Measurements from ENCODE around the gene UGT1A8.

Gene UGT1A8

DNA sequence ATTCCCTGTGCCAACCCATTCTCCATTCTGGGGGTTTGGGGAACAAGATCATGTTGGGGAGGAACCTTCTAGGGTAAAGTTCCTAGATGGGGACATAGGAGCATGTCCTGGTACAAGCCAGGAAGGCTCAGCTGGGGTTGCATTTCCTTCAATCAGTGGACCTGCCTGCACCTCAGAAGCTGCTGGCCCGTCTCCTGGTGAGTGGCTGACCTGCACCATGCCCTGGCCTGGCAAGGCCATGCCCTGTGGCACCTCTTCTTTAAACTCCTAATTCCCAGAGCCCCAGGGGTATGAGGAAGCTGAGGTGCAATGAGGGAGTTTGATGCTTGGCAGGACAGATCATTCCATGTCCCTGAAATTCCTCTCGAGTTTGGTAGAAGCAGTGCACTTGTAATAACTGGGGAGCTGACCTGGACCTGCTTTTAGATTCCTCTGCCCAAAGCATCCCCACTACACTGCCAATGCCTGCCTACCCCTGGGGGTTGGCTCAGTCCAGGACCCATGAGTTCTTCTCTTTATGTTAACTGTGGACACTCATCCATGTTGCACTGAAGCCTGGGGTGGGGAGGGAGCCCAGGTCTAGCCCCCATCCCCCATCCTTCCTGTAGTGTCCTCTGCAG lies 186.0 kb downstream of the UGT1A8 start:
- FAIRE-seq, result no peak

DNA sequence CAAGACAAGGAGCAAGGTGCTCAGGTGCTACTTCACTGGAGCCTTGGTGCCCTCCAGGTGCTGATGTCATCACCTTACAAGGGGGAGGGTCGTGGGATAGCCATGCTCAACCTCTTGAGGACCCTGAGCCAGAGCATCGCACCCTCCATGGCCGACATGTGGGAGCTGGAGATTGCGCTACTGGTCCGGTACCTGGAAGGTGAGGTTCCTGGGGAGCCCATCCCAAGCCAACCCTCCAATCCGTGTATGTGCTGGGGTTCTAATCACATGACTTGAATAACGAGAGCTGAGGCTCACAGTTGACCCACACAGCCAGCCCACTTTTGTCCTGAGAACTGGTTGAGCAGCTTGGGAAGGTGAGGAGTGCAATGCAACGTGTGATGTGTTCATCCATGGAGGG lies 186.6 kb downstream of the UGT1A8 start:
- no peak for FAIRE-seq

DNA sequence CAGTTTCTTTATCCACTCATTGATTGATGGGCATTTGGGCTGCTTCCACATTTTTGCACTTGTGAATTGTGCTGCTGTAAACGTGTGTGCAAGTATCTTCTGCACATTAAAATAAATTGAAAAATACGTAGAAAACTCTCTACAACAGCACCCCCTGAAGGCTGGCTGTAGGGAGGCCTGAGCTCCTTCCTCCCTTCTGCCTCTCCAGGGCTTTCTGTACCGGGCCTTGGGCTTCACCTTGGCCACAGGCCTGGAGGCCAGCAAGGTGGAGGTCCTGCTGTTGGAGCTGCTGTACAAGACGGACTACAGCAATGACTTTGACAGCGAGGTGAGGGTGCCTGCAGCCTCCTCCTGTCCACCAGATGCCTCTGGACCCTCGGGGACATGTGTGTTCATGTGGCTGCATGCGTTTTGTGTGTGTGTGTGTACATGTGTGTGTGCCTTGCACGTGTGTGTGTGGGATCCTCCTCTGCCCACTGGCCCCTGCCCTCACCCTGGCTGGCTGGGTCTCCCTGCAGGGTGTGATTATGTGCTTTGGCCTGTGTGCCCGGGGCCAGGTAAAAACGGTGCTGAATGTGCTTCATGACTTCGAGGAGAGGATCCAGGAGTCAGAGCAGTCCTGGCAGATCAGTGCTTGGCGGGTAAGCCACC lies 189.9 kb downstream of the UGT1A8 start:
- FAIRE-seq, result no peak

DNA sequence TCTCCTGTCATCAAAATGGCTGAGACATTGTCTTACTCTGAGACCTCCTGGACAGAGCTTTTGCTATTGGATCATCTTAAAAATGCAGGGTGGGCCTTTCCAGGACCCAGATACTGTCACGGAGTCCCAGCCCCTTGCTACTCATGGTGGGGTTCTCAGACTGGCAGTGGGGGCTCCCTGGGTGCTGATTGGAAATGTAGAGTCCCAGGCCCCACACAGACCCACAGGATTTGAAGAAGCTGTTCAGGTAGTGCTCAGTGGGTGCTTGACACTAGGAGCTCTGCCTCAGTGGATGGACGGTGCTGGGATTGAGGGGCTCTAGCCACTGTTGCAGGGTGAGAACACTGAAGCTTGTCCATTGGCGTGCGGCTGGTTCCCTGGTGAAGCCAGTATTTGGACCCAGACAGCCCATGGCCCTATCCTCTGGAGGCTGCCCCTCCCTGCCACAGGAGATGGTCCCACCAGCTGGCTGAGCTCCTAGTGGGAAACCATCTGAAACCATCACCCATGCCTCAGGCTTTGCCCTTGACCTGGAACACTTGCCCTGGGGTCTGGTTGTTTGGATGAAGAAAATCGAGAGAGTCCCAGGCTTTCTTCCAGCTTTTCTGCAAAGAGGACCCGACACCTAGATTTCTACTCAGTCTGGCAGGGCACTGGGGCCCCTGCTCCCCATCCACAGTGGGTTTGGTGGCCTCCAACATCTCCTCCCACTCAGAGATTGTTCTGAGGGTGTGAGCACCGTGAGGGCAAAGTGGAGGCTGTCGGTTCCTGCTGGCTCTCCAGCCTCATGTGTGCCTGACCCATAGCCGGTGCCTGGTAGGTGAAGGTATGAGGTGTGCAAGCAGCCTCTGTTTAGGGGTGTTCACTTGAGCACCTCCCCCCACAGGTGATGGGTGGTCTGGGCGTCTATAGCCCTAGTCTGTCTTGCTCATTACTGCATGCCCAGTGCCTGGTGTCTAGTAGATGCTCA lies 190.8 kb downstream of the UGT1A8 start:
- no peak for FAIRE-seq

DNA sequence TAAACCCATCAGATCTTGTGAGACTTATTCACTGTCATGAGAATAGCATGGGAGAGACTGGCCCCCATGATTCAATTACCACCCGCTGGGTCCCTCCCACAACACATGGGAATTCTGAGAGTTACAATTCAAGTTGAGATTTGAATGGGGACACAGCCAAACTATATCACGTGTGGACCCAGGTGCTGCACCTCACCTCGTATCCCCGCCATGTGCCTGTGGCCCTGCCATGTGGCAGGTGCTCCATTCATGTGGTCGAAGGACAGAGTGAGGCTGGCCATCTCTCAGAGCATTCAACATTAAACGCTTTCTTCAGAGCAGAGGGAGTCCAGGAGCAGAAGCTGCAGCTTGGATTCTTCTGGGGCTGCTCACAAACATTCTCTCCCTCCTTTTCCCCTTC lies 193.0 kb downstream of the UGT1A8 start:
- FAIRE-seq, result no peak

DNA sequence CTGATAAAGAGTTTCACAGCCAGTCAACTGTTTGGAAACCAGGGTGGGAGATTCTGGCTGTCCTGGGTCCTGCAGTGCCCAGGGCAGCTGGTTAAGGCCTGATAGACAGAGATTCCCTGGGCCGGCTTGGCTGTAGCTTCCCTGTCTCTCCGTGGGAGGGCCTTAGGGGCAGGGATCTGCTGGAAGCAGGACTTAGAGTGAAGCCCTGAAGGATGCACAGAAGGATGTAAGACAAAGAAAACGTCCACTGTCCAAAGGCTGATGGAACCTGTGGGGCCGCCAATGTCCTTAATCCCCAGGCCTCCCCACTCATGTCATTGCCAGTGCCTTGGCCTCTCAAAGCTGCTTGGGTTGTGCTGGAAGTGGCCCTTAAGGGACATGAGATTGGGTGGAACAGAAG lies 193.7 kb downstream of the UGT1A8 start:
- no peak for FAIRE-seq

DNA sequence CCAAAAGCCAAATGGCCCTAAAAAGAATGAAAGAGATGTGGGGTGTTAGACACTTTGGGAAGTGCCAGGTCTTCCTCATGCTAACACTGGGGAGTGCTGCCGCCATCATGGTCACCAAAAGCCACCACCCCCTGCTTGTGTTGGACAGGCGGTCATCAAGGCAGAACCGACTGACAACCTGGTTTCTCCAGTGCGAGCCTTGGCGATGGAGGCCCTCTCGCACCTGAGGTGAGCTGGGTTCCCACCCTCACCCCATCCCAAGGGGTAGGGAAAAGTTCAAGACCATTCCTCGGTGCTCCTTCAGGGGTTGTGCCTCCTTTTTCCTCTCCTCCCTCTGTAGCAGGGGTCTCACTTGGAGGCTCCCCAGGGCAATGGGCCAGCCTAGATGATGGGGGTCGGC lies 194.3 kb downstream of the UGT1A8 start:
- FAIRE-seq, result no peak

DNA sequence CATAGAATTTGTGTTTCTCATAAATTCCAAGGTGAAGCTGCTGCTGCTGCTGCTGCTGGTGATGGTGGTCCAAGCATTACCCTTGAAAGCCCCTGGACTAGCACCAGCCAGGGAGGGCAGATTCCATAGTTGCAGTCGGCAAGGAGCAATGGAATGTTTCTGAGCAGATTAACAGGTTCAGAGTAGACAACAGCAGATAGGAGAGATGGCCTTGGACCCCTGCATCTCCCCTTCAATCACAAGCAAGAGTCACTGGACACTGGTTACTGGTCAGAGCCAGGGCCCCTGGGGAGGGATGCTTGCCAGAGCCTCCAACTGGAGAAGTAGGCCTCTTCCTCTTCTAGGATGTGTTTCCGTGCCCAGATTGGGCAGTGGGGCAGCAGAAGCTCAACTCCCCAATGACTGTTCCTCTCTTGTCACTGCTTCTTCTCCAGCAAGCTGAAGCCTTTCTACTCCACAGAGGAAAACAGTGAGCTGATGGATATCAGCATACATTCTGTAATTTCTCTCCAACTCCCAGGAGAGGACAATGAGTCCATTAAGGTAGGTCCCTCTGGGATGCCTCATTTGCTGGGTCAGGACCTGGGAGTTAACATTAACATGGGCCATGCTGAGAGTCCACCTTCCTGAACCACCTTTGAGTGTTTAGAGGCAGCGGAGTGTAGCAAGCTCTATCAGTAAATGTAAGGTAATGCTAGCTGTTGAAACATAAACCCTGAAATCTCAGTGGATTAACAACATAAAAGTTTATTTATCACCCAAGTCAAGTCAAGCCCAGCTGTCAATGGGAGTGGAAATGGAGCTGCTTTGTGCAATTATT lies 196.0 kb downstream of the UGT1A8 start:
- FAIRE-seq, result no peak

DNA sequence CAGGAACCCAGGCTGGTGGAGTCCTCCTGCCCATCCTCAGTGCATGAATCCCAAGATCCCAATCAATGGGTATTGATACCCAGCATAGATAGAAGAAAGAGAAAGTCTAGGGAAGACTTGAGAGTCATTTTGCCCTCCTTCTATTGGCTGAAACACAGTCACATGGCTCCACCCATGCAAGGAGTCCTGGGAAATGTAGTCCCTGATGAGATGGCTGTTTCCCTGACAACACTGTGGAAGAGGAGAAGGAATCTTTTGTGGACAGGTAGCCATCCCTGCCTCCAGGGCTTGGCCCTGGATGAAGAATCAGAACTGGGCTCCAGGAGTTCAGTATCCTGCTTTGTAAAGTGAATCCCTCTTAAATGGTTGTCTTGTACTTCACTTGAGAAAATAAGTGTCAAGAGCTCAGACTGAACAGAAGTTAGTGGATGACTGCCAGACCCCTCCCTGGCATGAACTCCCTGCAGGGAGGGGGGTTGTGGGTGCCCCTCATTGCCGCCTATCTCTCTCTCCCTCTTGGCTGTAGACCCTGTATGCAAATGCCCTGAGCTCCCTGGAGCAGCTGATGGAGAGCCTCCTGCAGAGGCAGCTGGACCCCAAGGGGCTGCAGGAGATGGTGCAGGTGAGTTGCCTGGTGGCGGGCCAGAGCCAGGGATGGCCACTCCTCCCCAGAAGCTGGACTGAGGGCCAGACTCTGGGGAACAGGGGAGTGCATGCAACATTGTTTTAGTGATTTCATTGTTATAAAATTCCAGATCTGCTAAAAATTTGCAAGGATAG lies 196.8 kb downstream of the UGT1A8 start:
- FAIRE-seq, result no peak

DNA sequence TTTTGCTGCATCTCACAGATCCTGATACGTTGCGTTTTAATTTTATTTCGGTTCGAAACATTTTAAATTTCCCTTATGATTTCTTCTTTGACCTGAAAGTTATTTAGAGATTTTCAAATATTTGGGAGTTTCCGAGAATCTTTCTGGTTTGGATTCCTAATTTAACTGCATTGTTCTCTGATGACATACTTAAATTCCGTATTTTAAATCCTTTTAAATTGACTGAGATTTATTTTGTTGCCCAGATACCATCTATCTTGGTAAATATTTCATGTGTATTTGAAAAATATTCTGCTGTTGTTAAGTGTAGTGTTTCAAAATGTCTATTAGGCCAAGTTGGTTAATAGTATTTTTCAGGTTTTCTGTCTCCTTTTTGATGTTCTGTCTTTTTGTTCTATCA lies 198.4 kb downstream of the UGT1A8 start:
- no peak for FAIRE-seq

DNA sequence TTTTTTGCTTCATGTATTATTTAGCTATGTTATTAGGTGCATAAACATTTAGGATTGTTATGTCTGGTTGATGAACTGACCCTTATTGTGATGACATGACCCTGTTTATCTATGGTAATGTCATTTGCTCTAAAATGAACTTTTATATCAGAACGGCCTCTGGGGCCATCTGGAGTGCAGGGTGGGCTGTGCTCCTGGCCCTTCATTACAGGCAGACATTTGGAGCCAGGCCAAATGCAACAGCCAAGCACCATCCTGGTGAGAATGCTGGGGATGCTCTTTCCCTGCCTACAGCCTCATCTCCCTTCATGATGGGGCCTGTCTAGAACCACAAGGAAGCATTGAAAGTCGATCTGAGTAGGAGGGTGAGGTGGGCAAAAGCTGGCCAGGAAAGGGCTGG lies 198.9 kb downstream of the UGT1A8 start:
- FAIRE-seq, result no peak

DNA sequence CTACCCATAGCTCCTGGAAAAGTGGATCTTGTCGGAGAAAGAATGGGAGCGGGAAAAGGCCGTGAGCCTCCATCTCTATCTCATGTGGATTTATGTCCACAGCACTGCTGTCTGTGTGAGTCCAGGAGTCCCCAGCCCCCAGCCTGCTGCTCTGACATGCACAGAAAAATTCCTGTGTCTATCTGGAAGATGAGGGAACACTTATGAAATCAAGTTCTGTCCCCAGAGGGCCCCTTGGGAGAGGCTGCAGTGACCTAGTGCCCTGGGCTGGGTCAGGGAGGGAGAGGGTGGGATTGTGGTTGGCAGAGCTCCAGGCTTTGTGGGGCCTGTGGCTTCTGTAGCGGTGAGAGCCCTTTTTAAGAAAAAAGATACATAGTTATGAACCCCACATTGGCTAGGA lies 199.3 kb downstream of the UGT1A8 start:
- no peak for FAIRE-seq

DNA sequence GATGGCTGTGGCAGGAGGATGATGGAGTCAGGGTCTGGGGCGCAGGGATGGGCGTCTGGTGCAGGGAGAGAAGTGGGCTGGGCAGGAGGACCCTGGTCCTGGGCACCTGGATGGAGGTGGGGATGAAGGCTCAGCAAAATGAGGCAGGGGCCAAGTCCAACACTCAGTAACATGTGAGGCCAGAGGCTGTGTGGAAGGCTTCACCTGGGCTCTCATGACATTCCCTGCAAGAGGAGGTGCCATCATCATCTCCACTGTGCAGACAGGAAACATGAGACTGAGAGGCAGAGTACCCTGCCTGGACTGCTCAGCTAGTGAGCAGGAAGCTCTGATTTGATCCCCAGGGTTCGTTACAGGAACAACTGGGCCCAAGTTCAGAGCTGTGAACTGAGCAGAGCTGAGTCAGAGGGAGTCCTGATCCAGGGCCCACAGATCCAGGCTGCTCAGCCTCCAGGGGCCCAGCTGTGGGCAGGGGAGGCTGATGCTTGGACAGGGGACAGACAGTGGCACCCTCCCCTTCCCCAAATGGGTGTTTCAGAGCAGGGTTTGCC lies 200.0 kb downstream of the UGT1A8 start:
- FAIRE-seq, result no peak

DNA sequence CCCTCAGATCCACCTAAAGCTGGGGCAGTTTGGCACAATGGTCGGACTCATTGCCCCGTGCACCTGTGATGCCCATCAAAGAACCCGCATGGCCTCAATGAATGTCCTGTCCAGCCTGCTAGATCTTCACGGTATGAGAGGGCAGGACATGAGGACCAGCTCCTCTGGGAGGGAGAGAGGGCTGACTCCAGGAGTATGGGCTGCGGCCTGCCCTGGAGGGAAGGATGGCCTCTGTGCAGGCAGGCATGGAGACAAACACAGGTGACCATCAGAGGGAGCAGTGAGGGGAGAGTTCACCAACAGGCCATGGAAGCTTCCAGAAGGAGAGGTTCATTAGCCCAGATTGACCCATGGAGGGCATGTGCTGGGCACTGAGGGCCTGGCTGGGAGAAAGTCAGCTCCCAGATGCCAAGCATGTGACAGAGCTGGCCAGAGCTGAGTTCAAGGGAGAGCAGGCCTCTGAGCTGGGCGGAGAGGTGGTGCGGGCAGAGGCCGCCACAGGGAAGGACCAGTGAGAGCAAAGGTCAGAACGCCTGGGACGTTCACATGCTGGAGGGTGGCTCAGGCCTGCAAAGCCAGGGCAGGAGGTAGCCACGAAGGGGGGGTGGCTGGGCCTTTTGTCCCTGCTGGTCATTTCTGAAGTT lies 200.7 kb downstream of the UGT1A8 start:
- FAIRE-seq, result no peak

DNA sequence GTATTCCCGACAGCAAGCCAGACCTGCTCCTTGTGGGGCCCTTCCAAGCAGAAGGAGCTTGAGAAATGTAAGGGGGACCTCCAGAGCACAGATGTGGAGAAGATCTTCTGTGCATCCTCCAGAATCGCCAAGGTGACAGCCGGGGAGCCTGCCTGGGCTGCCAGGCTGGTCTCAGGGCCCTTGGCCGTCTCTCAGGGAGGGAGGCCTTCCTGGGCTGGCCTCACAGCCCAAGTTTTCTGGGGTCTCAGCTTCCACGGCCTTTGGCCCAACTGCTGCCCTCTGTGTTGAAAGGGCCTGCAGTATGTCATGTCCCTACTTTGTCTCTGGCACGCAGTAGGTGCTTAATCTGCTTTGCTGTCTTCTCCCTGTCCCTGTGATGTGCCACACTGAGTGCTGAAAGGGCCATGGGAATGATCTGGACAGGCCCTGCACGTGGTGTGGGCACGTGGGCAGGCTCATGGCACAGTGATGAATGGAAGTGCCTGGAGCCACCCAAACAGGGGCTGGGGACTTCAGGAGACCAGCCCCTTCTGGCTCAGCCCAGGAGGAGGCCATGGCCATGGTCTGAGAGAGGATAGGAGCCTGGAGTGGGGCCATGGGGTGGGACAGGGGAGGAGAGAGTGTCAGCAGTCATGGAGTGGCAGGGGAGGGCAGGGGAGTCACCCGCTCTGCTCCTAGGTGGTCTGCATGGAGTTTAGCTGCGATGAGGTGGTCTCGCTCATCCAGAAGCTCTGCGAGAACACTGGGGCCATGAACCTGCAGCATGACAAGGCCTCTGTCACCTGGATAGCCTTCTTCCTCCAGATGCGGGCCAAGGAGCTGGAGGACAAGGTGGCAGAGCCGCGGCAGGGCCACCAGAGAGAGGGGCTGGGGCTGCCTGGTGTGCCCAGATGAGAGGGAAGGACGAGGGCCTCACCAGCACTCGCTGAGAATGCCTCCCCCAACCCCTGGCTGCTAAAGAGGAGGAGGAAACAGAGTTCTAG lies 201.5 kb downstream of the UGT1A8 start:
- no peak for FAIRE-seq

DNA sequence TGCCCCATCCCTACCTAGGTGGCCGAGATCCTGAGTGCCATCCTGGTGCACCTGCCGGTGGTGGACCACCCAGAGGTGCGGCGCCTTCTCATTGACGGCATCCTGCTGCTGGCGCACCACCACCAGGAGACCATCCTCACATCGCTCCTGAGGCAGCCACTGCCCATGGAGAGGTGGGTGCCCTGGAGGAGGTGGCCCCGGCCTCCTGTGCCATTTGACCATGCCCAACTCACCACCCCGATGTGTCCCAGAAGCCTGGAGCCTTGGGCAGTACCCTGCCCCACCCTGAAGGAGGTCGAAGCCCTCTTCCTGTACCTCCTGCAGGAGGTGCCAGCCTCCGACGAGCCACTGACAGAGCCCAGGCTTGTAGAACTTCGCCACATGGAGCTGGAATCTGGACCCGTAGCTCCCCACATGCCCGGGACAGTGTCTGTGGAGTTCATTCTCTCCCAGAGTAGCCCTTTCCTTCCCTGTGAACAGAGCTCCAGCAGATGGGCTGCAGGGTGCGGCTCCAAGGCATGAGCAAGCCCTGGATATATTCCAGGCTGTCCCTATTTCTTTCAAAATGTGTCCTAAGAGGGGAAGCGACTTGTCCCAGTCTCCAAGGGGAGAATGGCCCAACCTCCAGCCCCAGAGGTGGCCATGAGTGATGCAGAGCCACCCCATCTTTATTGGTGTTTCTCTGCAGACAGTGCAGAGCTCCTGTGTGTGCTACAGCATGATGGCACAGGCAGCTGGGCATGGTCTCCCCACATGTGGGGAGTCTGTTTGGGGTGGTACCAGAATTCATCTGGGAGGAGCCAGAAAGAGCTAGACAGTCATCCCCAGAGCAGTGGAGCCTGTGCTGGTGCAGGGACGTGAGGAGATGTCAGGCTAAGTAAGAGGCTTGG lies 202.7 kb downstream of the UGT1A8 start:
- FAIRE-seq, result no peak

DNA sequence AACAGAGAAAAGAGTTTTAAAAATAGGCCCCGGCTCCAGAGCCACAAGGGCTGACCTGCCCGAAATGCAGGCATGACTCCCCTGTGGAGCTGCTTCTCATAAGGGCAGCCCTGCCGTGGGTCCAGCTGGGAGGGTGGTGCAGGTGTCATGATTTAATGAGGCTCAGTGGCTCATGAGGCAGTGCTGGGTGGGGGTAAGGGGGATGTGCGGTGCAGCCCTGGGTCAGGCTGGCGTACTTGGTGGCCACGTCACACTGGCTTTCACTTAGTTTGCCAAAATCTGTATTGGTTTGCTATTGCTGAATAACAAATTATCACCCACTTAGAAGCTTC lies 203.3 kb downstream of the UGT1A8 start:
- FAIRE-seq, result no peak

DNA sequence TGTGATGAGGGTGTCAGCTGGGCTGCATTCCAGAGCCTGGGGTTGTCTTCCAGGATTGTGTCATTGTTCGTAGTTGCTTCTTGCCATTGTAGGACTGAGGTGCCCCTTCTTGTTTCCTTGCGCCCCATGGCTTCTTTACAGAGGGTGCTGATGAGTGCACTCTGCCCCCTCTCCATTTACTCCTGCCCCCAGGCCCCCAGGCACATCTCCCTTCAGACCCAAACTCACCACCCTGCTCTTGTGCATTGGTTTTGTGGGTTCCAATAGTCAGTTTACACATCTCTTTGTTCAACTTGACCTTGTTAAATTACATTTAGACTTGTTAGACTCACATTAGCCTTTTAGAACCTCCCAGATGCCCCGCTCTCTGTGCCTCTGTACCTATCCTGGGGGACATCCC lies 203.8 kb downstream of the UGT1A8 start:
- no peak for FAIRE-seq

DNA sequence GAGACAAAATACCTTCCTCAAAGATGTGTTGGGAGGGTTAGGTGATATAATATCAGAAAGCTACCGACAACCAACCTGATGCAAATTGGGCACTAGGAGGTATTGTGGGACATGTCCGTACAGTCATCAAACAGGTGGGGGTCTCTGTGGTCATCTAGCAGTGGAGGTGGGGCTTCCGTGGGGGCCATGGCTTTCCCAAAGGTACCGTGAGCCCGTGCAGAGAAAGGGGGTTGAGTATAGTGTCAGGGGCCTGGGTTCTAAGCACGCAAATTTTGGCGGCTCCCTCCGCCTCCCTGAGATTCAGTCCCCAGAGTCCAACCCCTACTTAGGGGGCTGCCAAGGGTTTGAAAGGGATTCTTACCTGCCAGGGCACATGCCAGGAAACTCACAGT lies 204.3 kb downstream of the UGT1A8 start:
- no peak for FAIRE-seq

All from endometrium (tissue), 2 donors.